WERI-Rb-1 (cell line): ENCODE results near the gene MAP1B.

Experiments used
- DNase-seq: peaks from one replicate; pipeline ENCODE4 v3.0.0-alpha.2; 2020
- H3K27ac ChIP-seq: fragments of 250-450 bp; sonication (Bioruptor Pico); 2 replicates; pipeline ENCODE4 v1.5.1; 2020; ENCODE audit warnings: mild to moderate bottlenecking, moderate library complexity
- H3K27me3 ChIP-seq: fragments of 250-450 bp; sonication (Bioruptor Pico); 2 replicates; pipeline ENCODE4 v1.5.1; 2021; ENCODE audit warnings: mild to moderate bottlenecking, low read depth, moderate library complexity; ENCODE audit not compliant: insufficient read depth, severe bottlenecking
- H3K36me3 ChIP-seq: fragments of 250-450 bp; sonication (Bioruptor Pico); 2 replicates; pipeline ENCODE4 v1.5.1; 2020; ENCODE audit warnings: mild to moderate bottlenecking, moderate library complexity
- H3K4me3 ChIP-seq: 2 replicates; pipeline ENCODE4 v1.5.1; 2011; ENCODE audit warnings: low read depth, mild to moderate bottlenecking, control low read depth, low read length
- H3K9me3 ChIP-seq: fragments of 250-450 bp; sonication (Bioruptor Pico); 2 replicates; pipeline ENCODE4 v1.5.1; 2021; ENCODE audit warnings: mild to moderate bottlenecking, moderate library complexity; ENCODE audit not compliant: severe bottlenecking
- CTCF ChIP-seq: IDR thresholded peaks from 2 replicates; pipeline ENCODE4 v1.5.1; 2011; ENCODE audit warnings: low read depth, mild to moderate bottlenecking, control low read depth, inconsistent platforms, low read length

MAP1B gene

DNA sequence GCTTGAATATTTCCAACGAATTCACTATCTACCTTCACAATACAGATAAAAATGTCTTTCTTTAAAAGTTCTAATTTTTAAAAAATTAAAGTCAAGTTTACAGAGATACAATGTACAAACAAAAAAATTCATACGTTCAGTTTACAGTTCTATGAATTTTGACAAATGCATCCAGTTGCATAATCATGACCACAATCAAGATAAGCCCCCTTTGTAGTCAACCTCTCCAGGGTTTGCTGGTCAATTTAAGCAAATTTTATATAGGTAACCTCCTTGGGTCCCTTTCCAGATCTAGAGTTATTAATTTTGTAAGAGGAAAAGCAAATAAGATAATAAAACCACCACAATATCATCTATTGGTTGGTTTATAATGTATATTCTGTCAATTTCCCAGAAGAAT, 136.4 kb downstream of the MAP1B start:
- no peak for DNase-seq

DNA sequence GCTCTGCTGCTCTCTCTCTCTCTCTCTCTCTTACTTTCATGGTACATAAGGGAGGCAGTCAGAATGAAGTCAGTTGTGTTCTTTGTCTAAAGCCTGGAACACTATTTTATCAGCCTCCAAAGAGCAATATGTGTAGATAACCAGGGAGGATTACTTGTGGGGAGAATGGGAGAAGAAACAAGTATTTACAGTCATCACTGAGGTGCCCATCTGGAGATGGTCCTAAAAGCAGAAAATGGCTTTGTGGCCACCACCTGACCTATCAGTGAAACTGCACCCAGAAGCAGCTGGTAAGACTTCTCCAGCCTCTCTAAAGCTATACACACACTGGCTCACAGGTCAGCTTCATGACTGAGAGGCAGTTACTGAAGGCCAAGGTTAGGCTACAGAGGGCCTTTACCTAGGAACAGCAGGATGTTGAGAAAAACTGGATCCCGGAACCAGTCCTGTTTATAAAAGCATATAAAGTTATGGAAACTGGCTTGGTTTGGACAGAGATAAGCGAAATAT, 137.6 kb downstream of the MAP1B start:
- H3K36me3 ChIP-seq: no peaks in the 10 kb centered on the region
- H3K27me3 ChIP-seq: no peaks in the 10 kb centered on the region
- H3K27ac ChIP-seq: peak overlapping the region; percentile 76
- DNase-seq: peak; percentile 81
- no peaks in the 10 kb centered on the region for H3K9me3 ChIP-seq
- H3K4me3 ChIP-seq: peak overlapping the region; percentile 4; the same call in 1 of the 2 replicates
- peak; percentile 77 for TF ChIP-seq CTCF

More for the DNA sequence above, 136.4 kb downstream of the MAP1B start:
- Histone ChIP-seq H3K27me3 (no peaks in the 10 kb centered on the region), H3K4me3 (no peak overlapping the region), H3K27ac (peak overlapping the region; percentile 76), H3K36me3 (no peaks in the 10 kb centered on the region), H3K9me3 (no peaks in the 10 kb centered on the region)
- no peak for TF ChIP-seq CTCF

GRCh38 chr5:72245546-72245945, 138.3 kb downstream of the MAP1B start:
- Histone ChIP-seq H3K4me3 (no peak overlapping the region; the same call in none of the 2 replicates), H3K27me3 (no peaks in the 10 kb centered on the region), H3K27ac (peak overlapping the region; percentile 76), H3K36me3 (no peaks in the 10 kb centered on the region), H3K9me3 (no peaks in the 10 kb centered on the region)
- peak; percentile 72 for DNase-seq
- TF ChIP-seq CTCF: no peak

DNA sequence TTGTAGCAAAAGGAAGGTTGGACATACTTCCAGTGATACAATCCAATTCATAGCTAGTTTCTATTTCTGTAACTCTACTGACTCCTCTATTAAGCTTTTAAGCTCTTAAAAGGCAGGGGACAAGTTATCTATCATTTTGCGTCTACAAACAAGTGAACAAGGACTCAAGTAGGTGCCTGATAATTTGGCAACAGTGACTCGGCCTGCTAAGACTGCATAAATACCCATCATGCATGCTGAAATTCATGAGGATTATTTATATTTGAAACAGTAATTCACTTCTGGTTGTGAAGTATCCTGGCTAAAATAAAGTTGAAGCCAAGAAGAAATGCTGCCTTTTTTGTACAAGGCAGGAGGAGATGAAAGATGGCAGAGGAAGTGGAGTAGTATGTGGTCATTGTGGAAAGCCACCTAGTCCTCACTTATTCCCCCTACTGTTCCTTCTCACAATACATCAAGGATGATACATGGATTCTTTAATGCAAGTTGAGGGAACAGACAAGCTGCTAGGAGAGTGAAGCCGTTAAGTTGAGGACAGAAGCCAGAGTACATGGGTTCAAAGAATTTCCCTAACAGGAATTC, 138.8 kb downstream of the MAP1B start:
- no peaks in the 10 kb centered on the region for H3K36me3 ChIP-seq
- H3K27me3 ChIP-seq: no peaks in the 10 kb centered on the region
- peak overlapping the region; percentile 76 for H3K27ac ChIP-seq
- peak; percentile 26 for DNase-seq
- TF ChIP-seq CTCF: no peak
- no peaks in the 10 kb centered on the region for H3K9me3 ChIP-seq
- H3K4me3 ChIP-seq: peak overlapping the region; percentile 13

DNA sequence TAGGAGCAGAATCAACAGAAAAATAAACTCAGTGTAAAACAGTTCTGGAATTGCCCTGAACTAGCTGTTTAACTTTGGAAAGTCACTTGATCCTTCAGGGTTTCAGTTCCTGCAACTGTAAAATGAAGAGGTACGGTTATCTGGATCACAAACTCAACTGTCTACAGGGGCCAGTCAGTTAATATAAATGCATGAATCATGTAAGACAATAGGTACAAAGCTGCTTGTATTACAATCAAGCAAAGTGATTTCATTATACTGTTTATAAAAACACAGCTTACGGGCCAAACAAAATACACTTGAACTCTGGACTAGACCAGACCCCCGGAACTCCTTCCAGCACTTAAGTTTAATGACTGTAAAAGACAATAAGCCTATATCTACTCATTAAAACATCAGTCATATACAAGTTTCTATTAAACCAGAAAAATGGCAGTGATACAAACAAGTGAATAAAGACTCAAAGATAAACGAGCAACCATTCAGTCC, 139.7 kb downstream of the MAP1B start:
- Histone ChIP-seq H3K27ac (peak overlapping the region; percentile 76), H3K9me3 (no peaks in the 10 kb centered on the region), H3K4me3 (peak overlapping the region; percentile 13; the same call in 1 of the 2 replicates), H3K36me3 (no peaks in the 10 kb centered on the region), H3K27me3 (no peaks in the 10 kb centered on the region)
- no peak for DNase-seq
- no peak for TF ChIP-seq CTCF
